ENCODE results near the gene CACNA2D3.

The CACNA2D3 gene

DNA sequence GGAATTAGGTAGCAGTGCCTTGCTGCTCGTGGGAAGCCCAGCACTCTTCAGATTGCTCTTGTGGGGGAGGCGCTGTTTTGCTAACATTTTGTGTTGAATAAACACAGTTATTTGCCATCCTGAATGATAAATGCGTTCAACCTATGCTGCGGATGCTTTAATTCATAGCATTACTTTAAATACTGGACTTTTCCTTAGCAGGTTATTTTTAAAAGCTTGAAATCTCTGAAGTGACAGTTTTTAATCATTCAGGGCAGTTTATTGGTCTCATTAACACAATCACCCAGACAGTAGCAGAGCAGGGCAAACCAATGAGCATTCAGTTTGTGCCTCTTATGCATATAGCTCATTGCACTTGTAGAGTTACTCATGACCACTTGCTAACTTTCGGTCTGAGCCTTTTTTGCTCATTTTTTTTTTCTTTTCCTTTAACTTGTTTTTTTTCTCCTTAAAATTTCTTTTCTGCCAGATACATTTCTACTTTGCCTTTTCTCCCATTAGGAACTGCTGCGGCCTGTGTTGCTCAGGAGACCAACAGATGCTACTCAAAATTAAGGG is 5.2 kb downstream of the CACNA2D3 start:
- DNase-seq (ENCODE audit: low read depth in 2 of 2) = no peak

DNA sequence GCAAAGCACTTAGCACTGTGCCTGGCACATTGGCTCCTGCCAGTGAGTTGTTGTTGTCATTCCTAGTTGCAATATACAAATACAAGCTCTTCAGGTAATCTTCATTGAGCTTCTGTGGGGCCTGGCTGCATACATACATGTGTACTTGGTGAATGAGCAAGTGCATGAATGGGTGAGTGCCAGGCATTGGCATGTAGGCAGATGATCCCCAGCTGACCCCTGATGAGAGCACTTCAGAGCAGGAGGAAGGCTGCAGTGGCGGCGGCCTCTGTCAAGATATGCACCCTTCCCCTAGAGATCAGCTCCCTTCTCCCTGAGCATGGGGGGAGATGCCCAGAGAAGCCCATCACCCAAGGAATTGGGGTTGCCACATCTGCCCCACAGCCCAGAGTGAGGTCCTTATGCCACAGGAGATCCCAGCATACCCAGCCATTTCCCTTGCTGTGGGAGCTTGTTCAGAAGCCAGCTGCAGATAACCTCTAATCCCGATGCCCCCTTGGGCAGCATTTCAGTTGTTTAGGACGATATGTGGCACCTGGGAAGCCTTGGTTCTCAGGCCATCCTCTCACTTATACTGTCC is 8.8 kb downstream of the CACNA2D3 start:
- no peak for DNase-seq (ENCODE audit: low read depth in 2 of 2)

DNA sequence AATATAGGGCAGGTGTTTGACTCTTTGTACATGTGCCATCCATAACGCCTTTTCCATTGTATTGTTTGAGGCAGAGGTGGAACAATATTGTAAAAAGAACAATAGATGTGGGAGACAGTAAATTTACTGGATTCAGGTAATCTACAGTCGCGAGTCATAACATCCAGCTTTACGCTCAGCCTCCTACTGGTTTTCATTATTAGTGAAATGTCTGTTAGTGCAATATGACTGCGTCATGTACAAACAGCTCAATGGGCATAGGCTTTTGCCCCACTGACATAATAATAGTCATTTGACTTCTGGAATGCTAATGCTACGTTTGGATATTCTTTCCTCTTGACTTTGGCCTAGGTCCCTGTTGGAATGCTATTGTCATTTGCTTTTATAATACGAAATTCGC is 9.5 kb downstream of the CACNA2D3 start:
- DNase-seq (ENCODE audit: low read depth in 2 of 2) = no peak

DNA sequence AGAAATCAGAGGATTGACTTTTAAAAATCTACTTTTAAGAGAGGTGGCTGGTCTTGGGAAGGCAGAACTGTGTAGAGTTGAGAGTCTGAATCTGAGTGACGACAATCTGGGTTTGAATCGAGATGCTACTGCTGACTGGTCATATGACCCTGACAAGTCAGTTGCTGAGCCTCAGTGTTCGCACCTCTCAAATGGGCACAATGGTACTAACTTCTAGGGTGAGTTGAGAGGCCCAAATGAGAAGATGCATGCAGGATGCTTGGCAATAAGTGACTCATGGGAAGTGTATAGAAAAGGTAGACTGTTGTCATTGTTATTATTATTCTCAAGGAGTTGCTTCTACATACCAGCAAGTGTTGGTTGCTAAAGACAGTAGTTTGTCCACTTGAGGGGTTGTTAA is 10.3 kb downstream of the CACNA2D3 start:
- no peak for DNase-seq (ENCODE audit: low read depth in 2 of 2)

DNA sequence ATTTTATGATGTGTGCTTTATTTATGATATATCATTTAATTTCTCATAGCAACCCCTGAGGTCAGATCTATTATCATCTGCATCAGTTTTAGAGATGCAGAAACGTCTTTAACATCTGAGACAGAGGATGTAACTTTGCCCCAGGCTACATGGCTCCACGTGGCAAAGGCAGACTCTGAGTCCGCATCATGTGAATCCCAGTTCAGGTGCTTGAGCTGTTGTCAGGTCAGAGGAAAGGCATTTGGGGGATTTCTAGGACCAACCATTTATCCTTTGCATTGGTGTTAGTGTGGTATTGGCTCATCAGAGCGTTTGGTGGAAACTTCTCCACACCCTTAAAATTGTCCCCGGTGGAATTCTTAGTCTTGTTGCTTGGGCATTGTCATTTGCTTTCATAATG is 10.8 kb downstream of the CACNA2D3 start:
- DNase-seq (ENCODE audit: low read depth in 2 of 2) = no peak

DNA sequence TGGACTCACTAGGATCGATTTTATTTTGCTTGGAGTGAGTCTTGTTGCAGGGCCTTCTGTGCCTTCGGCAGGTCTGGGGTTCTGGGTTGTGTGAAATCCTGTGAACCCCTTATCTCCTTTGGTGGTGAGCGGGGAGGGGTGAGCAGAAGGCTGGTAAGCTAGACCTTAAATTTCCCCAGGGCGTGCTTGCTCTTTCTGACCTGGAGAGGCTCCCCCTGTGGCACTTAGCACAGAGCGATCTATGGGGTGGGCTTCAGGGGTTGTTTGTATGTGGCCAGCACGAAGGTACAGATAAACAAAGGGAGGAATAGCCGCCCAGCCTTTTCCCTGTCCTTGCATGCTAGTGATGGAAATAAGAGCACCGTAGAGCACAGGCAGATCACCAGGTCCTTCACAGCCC is 11.8 kb downstream of the CACNA2D3 start:
- DNase-seq (ENCODE audit: low read depth in 2 of 2) = no peak

DNA sequence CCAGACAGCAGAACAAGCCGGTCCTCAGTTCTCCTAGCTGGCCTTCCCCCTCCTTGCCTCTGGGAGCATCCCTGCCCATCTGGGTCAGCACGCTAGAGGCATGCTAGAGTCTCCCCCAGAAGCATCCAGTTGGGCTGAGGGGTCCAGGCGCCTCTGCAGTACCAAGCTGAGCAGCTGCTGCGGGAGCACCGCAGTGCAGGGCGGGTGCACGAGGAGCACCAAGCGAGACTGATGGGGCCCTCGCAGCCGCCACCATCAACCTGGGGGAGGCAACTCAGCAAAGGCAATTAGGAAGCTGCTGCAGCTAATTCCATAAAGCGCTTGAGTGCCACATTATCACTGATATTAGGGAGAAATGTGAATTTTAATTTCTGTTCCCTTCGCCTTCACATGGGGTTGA is 12.4 kb downstream of the CACNA2D3 start:
- no peak for DNase-seq (ENCODE audit: low read depth in 2 of 2)

DNA sequence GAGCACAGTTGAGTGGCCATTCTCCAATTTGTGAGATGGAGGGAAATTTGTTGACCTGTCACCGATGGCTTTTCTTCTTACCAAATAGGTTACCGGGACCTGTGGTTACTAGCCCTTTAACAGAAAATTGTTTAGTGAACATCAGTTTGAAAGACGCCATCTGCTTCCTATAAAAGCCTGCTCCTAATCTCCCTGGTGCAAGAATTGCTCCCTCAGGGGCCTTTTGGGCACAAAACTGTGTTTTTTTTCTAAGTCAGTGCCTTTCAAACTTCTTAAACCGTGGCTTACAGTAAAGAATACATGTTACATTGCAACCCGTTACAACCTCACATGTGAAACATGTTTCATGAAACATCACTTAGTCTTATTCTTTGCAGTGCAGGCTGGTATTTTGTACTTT is 15.0 kb downstream of the CACNA2D3 start:
- DNase-seq (ENCODE audit: low read depth in 2 of 2) = no peak

DNA sequence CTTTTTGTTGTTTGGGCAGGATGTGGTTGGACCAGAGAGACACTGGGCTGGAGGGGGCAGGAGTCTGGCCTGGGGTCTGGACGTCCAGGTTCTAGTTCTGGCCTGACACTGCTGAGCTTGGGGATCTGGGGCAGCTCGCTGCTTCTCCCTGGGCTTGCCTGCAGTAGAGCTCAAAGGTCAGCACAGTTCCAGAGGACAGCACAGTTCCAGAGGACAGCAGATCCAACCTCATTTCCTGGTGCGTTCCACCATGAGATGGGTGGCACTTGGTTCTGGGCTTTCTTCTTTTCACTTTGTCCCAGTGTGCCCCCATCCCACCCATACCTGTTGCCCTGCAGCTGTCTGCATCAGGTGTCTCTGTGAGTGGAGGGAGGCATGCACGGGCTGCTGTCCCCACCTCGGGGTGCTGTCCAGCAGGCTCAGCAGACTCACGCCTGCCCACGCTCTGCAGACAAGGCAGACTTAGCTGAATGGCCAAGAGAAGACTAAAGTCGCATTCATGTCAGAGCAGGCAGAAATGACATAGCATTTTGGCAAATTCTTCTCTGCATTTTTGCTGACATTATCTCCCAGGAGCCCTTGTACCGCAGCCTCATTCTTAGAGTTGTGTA is 16.7 kb downstream of the CACNA2D3 start:
- no peak for DNase-seq (ENCODE audit: low read depth in 2 of 2)

DNA sequence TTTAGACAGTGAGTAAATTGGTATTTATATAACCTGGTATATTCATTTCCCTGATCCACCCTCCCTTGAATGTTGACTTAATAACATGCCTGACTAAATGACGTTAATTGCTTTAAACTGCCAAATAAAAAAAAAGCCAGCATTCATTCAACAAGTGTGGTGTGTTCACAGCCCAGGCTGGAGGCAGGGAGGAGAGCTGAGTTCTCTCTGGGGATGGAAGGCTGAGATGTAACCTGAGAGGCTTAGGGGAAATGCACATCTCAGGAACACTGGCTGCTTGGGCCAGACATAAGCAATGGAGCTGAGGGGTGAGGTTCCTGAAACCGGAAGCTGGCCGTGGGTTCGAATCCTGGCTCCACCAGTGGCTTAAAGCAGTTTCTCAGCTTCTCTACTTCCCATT is 17.3 kb downstream of the CACNA2D3 start:
- DNase-seq (ENCODE audit: low read depth in 2 of 2) = no peak

DNA sequence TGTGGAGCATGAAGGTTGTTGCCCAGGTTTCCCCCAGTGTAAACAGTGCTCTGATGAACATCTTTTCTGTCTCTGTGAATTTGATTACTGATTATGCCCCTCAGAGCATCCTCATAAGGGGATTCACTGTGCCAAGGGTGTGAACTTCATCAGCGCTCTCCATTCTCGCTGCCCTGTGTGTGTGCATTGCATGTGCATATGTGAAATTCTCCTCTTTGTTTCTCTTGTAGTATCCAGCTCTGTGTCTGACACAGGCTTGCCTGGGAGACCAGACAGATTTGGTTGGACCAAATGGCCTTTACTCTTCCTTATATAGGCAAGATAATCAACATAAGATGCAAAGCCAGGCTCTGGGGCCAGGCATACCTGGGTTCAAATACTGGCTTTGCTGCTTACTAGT is 21.9 kb downstream of the CACNA2D3 start:
- DNase-seq (ENCODE audit: low read depth in 2 of 2) = no peak

DNA sequence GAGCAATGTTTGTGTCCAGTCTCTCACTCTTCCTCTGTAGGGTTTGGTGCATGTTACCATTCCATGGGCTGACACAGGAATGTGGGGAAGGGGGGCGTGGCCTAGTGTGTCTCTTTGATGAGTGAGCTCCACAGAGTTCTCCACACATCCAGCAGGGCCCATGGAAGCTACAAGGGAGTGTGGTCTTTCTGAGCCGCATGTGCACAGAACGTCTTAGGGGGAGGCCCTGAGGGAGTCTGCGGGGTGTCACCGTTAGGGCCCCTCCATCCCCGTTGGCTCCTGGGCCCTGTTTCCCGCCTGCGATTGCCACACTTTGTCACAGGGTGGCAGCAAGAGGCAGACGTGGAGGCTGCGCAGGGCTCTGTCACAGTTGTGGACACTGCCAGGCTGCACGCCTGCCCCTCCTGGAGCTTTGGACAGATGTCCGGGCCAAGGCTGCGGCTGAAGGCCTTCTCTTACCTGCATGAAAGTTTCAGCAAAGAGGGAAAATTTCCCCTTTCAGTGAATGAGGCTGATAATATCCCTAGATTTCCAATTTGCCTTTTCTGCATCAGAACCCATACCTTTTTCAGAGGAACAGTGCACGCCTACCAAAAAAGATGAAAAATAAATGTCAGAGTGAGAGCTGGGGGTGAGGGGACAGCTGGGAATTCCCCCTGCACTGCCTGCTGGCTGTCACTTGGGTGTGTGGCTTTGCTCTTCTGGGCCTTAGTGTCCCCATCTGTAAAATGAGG is 24.3 kb downstream of the CACNA2D3 start:
- no peak for DNase-seq (ENCODE audit: low read depth in 2 of 2)

DNA sequence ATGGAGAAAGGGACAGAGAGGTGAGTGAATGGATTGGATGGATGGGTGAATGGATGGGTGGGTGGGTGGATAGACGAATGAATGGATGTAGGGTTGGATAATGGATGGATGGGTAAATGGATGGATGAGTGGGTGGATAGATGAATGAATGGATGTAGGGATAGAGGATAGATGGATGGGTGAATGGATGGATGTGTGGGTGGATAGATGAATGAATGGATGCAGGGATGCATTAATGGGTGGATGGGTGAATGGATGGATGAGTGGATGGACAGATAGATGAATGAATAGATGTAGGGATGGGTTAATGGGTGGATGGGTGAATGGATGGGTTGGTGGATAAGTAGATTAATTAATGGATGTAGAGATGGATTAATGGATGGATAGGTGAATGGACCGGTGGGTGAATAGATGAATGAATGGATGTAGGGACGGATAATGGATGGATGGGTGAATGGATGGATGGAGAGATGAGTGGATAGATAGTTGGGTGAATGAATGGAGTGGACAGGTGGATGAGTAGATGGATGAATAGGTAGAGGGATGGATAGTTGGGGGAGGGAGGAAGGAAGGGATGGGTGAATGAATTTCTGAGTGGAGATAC is 28.6 kb downstream of the CACNA2D3 start:
- DNase-seq (ENCODE audit: low read depth in 2 of 2) = no peak

DNA sequence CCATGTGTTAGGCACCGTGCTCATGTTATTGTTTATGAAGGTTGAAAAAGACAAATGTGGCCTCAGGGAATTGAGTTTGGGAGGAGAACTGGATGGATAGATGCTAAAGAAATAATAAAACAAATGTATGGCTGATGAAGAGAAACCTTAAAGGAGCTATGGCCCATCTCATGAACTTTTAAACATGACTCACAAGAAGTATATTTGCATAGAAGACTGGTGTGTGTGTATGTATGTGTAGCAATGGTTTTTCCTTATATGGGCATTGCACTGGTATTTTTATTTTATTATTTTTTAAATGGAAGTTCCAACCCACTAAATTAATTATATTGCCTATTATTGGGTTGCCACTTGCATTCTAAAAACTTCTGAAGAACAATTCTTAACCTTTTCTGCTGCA is 31.1 kb downstream of the CACNA2D3 start:
- DNase-seq (ENCODE audit: low read depth in 2 of 2) = no peak

DNA sequence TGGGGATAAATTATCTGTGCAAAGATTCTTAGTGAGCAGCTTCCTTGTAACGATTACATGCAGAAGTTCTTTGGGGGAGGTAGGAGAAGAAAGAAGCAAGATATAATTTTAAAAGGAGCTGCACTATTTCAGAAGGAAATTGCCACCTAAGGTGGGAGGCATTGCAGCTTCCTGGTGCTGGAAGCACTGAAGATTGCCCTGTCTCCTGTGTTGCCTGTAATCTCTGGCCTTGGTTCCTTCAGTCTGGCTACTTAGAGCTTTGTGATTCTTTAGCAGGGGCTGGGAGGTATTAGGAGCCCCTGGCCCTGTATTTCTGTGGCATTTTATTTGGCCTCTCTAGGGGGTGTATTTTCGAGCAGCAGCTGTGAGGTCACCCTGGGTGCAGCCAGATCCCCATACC is 35.5 kb downstream of the CACNA2D3 start:
- no peak for DNase-seq (ENCODE audit: low read depth in 2 of 2)

DNA sequence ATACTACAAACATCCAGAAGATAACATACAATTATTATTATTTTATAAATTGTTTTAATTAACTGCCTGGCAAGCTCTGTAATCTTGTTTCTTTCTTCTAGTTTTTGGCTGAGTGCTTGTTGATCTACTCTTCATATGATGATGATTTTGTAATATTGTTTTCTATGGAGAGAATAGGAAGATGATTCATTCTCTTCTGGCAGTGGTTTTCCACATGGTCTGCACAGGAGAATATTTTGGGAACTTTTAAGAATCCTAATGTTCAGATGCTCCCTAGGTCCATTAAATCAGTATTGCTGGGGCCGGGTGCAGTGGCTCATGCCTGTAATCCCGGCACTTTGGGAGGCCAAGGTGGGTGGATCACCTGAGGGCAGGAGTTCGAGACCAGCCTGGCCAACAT is 37.6 kb downstream of the CACNA2D3 start:
- DNase-seq (ENCODE audit: low read depth in 2 of 2) = no peak

DNA sequence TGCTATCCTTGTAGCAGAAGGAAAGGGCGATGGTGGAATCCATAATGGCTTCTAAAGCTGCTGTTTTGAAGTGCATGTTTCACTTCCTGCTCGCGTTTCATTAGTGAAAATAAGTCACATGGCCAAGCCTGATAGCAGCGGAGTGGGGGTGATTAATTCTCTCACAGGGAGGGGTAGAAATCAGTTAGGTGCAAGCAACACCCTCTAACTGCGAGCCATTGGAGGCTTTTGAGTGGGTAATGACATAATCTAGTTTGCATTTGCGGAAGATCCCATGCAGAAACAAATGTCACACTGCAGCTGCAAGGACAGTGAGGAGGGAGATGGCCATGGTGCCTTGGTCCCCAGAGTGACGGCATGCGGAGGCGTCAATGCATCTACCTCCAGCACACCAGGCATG is 41.1 kb downstream of the CACNA2D3 start:
- DNase-seq (ENCODE audit: low read depth in 2 of 2) = no peak

DNA sequence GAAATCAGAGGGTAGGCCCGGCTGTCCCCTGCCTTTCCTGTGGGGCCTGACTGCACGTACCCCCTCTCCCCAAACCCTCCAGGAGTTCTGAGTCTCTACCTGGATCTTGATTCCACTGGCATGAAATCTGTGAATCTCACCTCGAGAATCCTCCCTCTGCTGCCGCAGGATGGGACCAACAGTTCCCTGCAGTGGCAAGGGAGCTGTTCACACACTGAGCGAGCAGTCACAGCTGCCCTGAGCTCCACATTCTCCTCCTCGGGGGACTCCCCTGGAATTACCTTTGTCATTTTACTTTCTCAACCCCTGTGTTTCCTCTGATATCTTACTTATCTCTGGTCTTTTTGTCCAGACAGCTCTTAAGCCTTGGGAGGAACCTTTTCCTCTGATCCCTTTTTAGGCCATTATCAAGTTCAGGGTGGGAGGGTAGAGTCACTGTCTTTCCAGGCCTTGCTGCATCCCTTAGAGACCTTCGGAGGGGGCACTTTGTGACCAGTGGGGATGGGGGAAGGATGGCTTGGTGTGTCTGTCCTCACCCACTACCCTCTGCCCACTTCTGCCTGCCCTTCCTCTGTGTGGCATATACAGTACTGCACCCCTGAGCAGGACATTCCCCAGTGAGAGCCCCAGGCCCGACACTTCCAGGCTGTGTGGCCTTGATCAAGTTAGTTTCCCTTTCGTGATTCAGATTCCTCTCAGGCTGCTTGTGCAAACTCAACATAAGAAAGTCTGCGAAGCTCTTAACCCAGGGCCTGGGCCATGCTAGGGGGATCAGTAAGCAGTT is 42.0 kb downstream of the CACNA2D3 start:
- DNase-seq (ENCODE audit: low read depth in 2 of 2) = no peak

DNA sequence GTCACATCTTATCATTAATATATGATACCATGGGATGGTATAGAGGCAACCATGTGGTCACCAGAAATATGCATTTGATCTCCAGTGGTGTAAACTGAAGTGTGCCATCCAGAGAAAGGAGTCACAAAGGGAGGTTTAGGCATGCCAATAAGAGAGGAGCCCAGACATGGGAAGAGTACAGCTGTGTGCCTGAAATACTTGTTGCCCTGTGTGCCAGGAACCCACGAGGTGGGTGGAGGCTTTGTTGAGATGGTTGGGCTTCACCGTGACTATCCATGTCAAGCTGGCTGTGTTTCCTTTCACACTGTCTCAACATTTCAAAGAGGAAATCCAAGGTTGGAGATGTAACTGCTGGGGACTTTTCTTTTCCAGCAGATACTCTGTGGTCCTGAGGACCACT is 43.5 kb downstream of the CACNA2D3 start:
- DNase-seq (ENCODE audit: low read depth in 2 of 2) = no peak

DNA sequence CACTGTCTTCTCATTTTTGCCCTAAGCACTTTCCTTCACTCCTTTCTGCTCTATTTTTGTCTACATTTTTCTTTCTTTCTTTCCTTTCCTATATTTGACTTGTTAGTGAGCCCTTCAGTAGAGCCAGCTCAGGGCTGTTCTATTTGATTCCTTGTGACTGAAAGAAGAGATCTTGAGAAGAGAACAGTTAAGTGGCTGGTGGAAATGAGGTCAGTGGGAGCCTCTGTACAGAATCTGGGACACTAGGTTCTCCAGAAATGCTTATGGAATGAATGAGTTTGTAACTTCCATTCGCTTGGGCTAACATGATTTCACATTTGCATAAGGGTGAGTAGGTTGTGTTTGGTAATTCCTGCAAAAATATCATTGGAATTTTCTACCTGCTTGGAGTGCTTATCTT is 45.6 kb downstream of the CACNA2D3 start:
- no peak for DNase-seq (ENCODE audit: low read depth in 2 of 2)

DNA sequence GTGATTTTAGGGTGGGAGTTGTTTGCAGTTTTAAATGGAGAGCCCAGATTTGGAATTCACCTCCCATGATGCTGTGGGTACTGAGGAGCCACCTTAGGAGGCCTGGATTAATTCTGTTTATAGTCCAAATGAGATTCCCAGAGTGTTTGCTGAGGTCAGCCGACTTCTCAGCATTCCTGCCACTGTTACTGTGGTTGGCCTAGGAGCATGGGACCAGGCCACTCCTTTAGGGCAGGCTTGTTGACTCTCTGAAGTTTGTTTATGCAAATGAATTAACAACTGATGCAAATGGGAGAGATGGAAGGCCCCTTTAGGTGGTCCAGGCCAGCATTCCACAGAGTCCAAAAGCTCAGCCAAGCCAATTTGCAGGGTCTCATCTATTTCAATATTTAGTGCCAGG is 46.1 kb downstream of the CACNA2D3 start:
- DNase-seq (ENCODE audit: low read depth in 2 of 2) = no peak

DNA sequence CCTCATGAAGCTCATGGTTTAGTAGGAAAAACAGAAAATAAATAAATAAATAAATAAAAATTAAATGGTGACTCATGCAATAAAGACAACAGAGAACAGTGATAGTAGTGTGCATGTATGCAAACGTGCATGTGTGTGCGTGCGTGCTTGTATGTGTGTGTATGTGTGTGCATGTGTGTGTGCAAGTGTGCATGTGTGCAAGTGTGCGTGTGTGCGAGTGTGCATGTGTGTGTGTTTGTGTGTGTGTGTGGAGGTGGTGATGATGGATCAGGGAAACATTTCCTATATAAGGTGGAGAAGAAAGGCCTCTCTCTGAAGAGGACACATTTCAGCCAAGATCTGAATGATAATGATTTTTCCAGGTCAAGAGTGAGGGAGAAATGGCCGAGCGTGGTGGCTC is 47.2 kb downstream of the CACNA2D3 start:
- DNase-seq (ENCODE audit: low read depth in 2 of 2) = no peak

Measured in fibroblast of skin of left quadriceps (primary cell).